Activated naive CD8-positive, alpha-beta T cell (primary cell): ENCODE data around the gene BRCA1.
A peak's percentile ranks its signal among the peaks of the same experiment; 100 is the strongest.

Experiments
- H3K27ac Mint-ChIP-seq: one replicate; pipeline ENCODE4 v1.8.0; 2021; ENCODE audit warnings: mixed read lengths
- H3K27me3 Mint-ChIP-seq: one replicate; pipeline ENCODE4 v1.8.0; 2021; ENCODE audit warnings: mixed read lengths
- H3K36me3 Mint-ChIP-seq: one replicate; pipeline ENCODE4 v1.8.0; 2021; ENCODE audit warnings: mixed read lengths
- H3K4me1 Mint-ChIP-seq: one replicate; pipeline ENCODE4 v1.8.0; 2021; ENCODE audit warnings: low read depth, mixed read lengths
- H3K4me3 Mint-ChIP-seq: one replicate; pipeline ENCODE4 v1.8.0; 2021; ENCODE audit warnings: mild to moderate bottlenecking, mixed read lengths
- H3K9me3 Mint-ChIP-seq: one replicate; pipeline ENCODE4 v1.8.0; 2021; ENCODE audit warnings: low read depth, mixed read lengths

Gene BRCA1

DNA sequence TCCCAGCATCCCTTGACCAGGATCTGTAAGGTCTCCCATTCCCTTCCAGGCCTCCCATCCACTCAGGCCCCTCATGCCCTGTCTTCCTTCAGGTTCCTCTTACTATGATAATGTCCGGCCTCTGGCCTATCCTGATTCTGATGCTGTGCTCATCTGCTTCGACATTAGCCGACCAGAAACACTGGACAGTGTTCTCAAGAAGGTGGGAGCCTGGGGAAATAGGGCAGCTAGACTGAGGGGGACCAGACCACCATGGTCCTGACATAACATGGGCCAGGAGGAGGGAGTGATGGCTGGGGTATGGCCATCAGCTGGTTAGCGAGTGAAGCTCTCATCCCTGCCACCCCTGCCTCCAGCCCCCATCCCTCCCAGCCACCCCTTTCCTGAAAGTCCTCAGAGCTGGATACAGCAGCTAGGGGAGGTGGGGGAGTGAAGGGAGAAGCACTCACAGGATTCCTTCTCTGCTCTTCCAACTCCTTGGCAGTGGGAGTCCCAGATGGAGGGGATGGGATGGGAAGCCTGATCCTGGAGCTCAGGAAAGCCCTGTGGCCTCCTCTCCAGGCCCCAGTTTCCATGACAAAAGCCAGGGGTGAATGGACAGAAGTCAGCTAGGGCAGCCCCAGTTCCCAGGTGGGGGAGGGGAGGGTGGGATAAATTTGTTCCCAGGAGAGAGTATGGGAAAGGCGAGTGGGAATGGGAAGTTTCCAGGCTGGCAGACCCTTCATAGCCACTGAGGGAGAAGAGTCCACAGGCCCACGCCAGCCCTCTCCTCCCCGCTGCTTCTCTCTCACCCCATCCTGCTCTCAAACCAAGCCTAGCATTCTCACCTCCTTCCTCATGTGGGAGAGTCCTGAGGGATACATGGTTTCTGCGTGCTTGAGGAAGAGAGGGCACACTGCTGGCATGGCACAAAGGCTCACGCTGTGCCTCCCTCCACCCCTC lies 97.8 kb downstream of the BRCA1 start:
- no peak overlapping the region for H3K27ac Mint-ChIP-seq
- H3K27me3 Mint-ChIP-seq = no peaks in the 10 kb centered on the region
- no peaks in the 10 kb centered on the region for H3K9me3 Mint-ChIP-seq
- H3K4me1 Mint-ChIP-seq = peaks cover 8% of the 10 kb centered on the region
- H3K36me3 Mint-ChIP-seq = no peaks in the 10 kb centered on the region
- no peak overlapping the region for H3K4me3 Mint-ChIP-seq

DNA sequence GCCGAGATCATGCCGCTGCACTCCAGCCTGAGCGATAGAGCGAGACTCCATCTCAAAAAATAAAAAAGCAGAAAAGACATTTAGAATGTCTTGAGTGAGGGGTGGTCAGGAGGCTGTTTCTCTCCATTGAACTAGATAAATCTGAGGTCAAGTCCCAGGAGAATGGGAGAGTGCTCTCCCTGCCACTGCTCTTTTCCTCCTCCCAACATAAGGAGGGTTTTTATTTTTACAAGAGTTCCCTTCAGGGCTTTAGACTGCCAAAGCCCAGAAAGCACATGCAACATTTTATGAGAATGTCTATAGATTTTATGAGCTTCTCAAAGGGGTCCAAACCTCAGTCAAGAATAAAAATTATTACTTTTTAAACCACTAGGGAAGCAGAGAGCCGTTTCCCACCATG lies 98.6 kb downstream of the BRCA1 start:
- Mint-ChIP-seq H3K27me3 (no peaks in the 10 kb centered on the region), H3K4me1 (peaks cover 9% of the 10 kb centered on the region), H3K9me3 (no peaks in the 10 kb centered on the region), H3K27ac (no peak overlapping the region), H3K4me3 (peak overlapping the region; percentile 47), H3K36me3 (no peaks in the 10 kb centered on the region)

DNA sequence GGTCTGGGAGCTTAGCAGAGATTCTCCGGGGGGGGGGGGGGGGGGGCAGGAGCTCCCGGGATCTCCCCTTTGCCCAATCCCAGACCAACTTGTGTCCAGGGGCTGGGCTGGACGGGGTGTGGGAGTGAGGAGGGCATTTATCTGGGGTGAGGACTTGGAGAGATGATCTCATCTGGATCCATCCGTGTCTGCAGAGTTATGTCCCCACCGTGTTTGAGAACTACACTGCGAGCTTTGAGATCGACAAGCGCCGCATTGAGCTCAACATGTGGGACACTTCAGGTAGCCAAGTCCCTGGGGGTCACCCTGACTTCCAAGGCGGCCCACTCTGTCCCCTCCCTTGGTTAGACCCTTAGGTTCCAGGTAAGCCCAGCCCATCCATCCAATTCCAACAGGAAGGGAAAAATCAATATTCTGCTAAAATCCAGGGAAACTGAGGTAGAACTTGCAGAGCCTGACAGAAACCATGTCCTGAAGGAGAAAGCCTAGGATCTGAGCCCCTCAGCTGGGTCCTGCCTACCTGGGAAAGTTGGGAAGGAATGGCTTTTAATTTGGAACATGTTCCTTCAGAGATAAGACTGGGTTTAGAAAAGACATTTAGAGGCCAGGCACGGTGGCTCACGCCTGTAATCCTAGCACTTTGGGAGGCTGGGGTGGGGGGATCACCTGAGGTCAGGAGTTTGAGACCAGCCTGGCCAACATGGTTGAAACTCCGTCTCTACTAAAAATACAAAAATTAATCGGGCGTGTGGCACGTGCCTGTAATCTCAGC lies 99.2 kb downstream of the BRCA1 start:
- Mint-ChIP-seq H3K9me3 (no peaks in the 10 kb centered on the region), H3K27me3 (no peaks in the 10 kb centered on the region), H3K36me3 (no peaks in the 10 kb centered on the region), H3K27ac (no peak overlapping the region), H3K4me3 (peak overlapping the region; percentile 78), H3K4me1 (peaks cover 12% of the 10 kb centered on the region)

DNA sequence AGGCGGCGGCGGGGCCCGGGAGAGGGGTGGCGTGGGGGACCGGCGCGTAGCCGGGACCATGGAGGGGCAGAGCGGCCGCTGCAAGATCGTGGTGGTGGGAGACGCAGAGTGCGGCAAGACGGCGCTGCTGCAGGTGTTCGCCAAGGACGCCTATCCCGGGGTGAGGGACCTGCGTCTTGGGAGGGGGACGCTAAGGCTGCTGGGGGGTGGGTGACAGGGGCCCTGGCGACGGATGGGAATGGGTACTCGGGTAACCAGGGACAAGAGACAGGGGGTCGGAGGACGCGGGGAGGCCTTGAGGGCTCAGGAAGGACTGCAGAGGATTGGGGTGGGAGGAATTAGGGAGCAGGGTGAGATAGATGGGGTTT lies 99.9 kb downstream of the BRCA1 start:
- Mint-ChIP-seq H3K27ac (no peak overlapping the region), H3K27me3 (no peaks in the 10 kb centered on the region), H3K9me3 (no peaks in the 10 kb centered on the region), H3K4me3 (peak overlapping the region; percentile 78), H3K4me1 (peaks cover 16% of the 10 kb centered on the region), H3K36me3 (no peaks in the 10 kb centered on the region)

DNA sequence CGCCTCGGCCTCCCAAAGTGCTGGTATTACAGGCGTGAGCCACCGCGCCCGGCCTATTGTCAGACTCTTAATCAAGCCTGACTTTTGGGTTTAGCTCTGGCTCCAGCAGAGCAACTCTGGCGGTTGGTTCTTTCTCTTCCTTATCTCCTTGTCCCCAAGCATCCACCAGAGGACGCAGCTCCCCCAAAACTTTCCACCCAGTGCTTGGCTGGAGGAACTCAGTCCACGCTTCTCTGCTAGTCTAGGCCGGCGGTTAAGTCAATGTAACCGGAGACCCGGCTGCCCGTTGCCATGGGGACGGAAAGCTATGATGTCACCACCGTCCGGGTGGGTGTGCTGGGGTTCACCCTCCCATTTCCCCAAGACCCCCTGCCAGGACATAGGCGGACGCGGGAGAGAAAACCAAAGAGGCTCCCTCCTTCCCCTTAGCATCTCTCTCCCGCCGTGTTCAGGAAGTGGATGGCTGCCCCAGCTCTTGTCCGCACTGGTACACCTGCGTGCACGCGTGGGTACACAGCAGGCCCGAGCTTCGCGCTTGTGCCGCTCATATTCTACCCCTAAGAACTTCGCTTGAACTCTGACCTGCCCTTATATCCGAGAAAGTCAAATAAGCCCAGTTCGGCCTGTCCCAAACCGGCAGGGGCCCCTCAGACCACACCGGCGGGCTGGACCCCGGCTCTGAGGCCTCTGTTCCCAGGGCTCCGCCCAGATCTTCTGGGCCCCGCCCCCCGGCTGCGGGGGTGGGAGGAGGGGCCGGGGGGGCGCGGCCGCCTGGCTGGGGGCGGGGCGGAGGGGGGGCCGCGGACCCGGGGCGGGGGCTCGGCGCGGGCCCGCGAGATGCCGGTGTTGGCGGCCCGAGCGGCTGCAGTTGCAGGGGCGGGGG lies 100.5 kb downstream of the BRCA1 start, which contains the start of gene RND2:
TSS of gene RND2 (plus strand) at position 825 of the 883 bp plus-strand sequence. CDS start 117 bp downstream, outside the sequence.
- Mint-ChIP-seq H3K36me3 (no peaks in the 10 kb centered on the region), H3K9me3 (no peaks in the 10 kb centered on the region), H3K27me3 (no peaks in the 10 kb centered on the region), H3K27ac (peak within 1 kb of the TSS; percentile 89), H3K4me3 (peak within 1 kb of the TSS; percentile 89), H3K4me1 (peaks cover 20% of the 10 kb centered on the region)

DNA sequence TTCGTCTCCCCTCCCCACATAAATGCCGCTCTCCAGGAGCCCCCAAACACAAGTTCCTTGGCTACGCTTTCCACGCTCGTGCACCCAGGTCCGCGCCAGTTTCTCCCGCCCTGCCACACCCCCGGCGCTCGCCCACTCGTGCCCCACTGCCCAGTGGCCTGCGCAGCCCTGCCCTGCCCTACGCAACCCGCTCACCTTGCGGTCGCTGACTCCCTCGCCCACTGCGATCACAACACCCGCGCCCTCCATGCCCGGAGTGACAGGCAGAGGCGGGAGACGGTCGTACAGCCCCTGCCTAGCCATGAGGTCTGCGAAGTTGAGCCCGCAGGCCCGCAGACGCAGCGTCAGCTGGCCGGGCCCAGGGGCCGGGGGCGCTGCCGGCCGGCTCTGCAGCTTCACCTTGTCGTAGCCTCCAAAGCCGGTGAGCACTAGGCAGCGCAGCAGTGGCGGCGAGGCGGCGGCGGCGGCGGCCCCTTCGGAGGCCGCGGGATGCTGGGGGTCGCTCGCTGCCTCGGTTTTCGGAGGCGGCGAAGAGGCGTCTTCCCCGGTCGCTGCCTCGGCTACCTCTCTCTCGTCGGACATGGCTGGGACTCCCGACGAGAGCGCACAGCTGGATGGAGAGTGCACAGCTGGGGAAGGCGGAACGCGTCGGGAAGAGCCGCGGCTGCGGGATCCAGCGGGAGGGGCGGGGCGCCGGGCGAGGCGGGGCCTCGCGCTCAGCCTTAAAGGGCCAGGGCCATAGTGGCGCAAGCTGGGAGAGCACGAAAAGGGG lies 103.2 kb downstream of the BRCA1 start, which contains the start of gene VAT1:
TSS of gene VAT1 (minus strand) at position 645 of the 772 bp plus-strand sequence. CDS start at position 582, 63 bp downstream.
- peak within 1 kb of the TSS; percentile 87 for H3K4me3 Mint-ChIP-seq
- peak within 1 kb of the TSS; percentile 70 for H3K27ac Mint-ChIP-seq
- peaks cover 35% of the 10 kb centered on the region for H3K4me1 Mint-ChIP-seq
- no peaks in the 10 kb centered on the region for H3K36me3 Mint-ChIP-seq
- no peaks in the 10 kb centered on the region for H3K9me3 Mint-ChIP-seq
- H3K27me3 Mint-ChIP-seq = no peaks in the 10 kb centered on the region

DNA sequence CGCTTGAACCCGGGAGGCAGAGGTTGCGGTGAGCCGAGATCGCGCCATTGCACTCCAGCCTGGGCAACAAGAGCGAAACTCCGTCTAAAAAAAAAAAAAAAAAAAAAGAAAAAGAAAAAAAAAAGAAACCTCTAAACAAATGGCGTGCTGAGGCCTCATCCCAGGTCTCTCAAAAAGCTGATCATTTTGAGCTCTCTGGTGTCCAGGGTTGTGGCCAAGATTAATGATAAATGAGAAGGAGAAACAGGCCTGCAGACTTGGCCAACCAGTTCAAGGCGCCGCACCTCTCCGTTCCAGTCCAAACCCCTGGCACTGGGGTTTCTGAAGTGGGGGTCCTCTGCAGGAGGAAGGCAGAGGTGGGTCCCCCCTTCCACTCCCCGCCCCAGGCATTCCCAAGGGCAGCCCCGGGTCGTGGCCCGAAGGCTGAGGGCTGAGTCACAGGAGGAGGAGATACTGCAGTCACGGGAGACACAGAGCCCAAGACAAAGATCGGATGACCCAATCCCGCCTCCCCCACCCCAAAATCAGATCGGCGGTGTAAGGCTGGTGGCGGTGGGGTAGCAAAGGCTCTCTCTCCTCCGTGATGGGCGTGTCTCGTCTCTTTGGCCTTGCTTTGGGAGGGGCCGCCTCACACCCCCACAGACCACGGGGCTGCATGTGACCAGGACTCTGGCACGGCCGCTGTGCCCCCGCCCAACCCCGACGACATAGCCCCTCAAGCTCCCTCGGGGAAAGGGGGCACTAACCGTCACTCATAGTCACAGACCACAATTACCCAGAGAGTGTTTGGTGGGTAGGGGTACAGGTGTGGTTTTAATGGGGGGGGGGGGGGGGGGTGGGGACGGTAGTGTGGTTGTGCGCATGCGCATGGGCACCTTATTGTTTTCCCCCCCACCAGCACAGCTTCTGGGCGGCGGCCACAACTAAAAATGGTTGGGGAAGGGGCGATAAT lies 104.1 kb downstream of the BRCA1 start:
- Mint-ChIP-seq H3K27ac (peak overlapping the region; percentile 70), H3K4me1 (peaks cover 35% of the 10 kb centered on the region), H3K9me3 (no peaks in the 10 kb centered on the region), H3K4me3 (peak overlapping the region; percentile 87), H3K27me3 (no peaks in the 10 kb centered on the region), H3K36me3 (no peaks in the 10 kb centered on the region)

DNA sequence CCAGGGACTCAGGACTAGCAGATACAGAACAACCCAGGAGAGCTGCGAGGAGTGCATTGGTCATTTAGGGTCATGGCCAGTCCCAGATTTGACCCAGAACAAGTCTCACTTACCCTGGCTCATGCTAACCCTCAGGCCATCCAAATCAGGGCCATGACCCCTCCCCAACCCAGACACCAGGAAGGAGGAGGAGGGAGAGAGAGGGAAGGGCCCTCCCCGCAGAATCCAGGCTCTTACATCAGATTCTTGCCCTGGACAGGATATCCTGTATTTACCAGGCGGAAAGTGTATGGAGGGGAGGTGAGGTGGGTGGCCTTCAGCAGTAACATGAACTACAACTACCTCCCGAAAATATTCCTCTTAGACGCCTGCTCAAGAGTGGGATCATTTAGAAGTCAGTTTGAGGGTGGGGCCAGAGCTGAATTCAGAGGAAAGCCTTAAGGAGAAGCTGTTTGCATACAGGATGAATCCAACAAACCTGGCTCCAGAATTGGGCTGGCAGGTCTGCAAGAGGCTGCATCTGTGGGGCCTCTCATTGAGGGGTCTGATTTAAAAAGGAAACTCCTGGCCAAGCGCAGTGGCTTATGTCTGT lies 105.0 kb downstream of the BRCA1 start:
- no peaks in the 10 kb centered on the region for H3K9me3 Mint-ChIP-seq
- no peaks in the 10 kb centered on the region for H3K36me3 Mint-ChIP-seq
- H3K4me1 Mint-ChIP-seq = peaks cover 35% of the 10 kb centered on the region
- H3K27ac Mint-ChIP-seq = no peak overlapping the region
- H3K27me3 Mint-ChIP-seq = no peaks in the 10 kb centered on the region
- H3K4me3 Mint-ChIP-seq = peak overlapping the region; percentile 87

DNA sequence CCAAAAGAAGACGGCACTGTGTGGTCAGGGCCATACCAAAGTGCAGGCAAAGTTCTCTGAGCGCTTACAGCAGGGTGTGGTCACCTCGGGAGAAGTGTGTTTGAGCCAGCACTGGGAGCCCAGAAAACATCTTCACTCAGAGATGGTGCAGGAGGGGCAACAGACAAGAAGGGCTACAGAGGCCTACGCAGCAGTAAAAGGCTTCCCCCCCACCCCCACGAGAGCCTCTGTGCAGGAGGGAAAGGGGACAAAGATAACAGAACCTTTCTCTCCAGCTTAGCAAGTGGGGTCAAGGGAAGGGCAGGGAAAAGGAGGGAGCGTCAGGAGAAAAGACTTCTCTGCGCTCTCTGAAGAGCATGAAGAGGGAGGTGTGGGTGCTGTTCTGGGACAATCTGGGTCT lies 105.7 kb downstream of the BRCA1 start:
- Mint-ChIP-seq H3K4me1 (peaks cover 30% of the 10 kb centered on the region), H3K9me3 (no peaks in the 10 kb centered on the region), H3K27me3 (no peaks in the 10 kb centered on the region), H3K27ac (no peak overlapping the region), H3K36me3 (no peaks in the 10 kb centered on the region), H3K4me3 (no peak overlapping the region)

DNA sequence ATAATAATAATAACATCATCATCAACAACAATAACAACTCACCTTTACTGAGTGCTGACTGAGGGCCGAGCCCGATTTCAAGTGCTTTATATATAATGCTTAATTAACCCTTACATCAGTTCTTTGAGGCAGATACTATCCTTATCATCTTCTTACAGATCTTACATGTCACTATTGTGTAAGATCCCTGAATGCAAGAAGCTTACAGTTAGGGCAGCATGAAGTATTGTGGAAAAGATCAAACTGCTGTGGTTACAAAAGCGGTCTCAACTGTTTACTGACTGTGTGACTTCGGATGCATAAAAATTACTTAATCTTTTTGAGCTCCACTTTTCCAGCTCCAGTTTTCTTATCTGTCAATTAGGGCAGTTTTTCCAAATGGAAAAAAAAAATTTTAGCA lies 106.2 kb downstream of the BRCA1 start:
- Mint-ChIP-seq H3K4me1 (peaks cover 28% of the 10 kb centered on the region), H3K4me3 (no peak overlapping the region), H3K27ac (no peak overlapping the region), H3K36me3 (no peaks in the 10 kb centered on the region), H3K27me3 (no peaks in the 10 kb centered on the region), H3K9me3 (no peaks in the 10 kb centered on the region)

DNA sequence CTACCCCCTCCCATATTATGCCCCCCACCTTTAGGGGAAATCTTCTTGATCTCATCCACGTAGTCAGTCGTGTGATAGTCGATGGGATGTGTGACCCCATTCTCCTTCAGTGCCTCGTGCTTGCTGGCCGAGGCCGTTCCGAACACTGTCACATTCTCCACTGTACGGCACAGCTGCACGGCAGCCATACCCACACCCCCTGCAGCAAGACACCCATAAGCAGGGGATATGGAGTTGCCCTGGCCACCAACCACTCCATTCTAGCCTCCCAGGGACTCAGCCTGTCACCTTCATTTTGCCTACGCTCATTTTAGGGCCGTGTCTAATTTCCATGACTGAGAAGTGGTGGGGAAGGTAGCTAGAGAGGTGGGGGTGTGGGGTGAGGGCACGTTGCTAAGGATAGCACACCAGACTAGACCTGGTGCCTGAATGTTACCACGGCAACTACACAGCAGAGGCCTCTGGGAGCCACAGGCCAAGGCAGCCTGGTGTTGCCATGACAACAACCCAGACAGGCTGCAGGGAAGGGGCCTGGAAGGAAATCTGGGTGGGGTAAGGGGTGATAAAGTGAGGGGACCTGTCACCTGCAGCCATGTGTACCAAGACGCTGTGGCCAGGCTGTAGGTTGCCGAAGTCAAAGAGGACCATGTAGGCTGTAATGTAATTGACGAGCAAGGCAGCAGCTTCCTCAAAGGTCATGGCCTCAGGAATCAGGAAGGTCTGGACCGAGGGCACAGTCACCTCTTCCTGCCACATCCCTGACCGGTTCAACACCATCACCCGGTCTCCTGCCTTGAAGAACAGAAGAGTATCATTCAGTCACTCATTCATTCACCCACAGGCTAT lies 106.9 kb downstream of the BRCA1 start:
- peaks cover 28% of the 10 kb centered on the region for H3K4me1 Mint-ChIP-seq
- H3K4me3 Mint-ChIP-seq = no peak overlapping the region
- H3K9me3 Mint-ChIP-seq = no peaks in the 10 kb centered on the region
- H3K27me3 Mint-ChIP-seq = no peaks in the 10 kb centered on the region
- no peaks in the 10 kb centered on the region for H3K36me3 Mint-ChIP-seq
- H3K27ac Mint-ChIP-seq = peak overlapping the region; percentile 8

DNA sequence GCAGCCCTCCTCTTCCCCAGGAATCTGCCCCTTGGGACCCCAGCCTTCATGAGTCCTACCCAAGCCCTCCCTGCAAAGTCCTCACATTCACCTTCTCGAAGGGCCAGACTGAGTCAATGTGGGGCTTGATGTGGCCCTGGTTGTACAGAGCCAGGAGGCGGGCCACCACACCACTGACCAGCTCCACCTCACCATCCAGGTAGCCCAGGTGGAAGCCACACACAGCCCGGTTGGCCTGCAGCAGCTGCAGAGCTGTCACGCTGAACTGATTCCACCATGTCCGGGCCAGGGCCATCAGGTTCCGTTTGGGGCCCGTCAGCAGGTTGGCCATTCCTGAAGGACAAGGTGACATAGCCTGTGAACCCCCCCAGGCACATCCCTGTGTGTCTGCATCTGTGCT lies 108.9 kb downstream of the BRCA1 start:
- Mint-ChIP-seq H3K4me1 (peaks cover 24% of the 10 kb centered on the region), H3K9me3 (no peaks in the 10 kb centered on the region), H3K27me3 (no peaks in the 10 kb centered on the region), H3K27ac (peak overlapping the region; percentile 66), H3K36me3 (no peaks in the 10 kb centered on the region), H3K4me3 (no peak overlapping the region)
